Measurements from ENCODE around the gene DYNC2LI1. TPM values are rescaled to one million over a fixed set of nuclear protein-coding genes. Genes with fewer than 3 reads are reported as not detected.

The DYNC2LI1 gene
- total and polyA plus RNA-seq, 2 of the 8 experiments (the other 6 are each of a cell fraction or from before 2014, with no cell fraction given), result 3.9 to 7.6 TPM

DNA sequence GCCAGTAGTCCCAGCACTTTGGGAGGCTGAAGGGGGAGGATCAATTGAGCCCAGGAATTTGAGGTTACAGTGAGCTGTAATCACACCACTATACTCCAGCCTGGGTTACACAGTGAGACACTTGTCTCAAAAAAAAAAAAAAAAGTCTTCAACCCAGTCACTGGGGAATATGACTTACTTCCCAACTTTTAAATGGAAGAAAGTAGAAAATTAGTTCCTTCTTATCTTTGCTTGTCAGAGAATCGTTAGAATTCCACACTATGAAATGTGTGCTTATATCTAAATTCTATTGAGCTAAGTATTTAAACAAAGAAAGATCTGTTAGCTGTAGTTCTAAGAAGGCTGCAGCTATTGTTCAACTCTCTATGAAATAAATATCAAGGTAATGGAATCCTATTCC, 22.4 kb downstream of the DYNC2LI1 start:
- Histone ChIP-seq H4K8ac (ENCODE audit: extremely low read depth, insufficient read depth, low read length) (no peak overlapping the region), H3K56ac (replicated peaks; ENCODE audit: insufficient read length, low read depth, low read length) (no peak overlapping the region), H3K27me3 (replicated peaks in 1 of 4; ENCODE audit: control insufficient read depth in 3 of 4, extremely low read depth in 1 of 4, insufficient read depth in 3 of 4, low read length in 3 of 4) (no peaks in the 10 kb centered on the region), H3K9me3 (ENCODE audit: insufficient read depth in 2 of 2, low read depth in 1 of 2, low read length in 1 of 2) (no peaks in the 10 kb centered on the region), H3K18ac (ENCODE audit: extremely low read depth, low read length) (no peak overlapping the region), H3K4me2 (ENCODE audit: insufficient read depth in 1 of 2, low read depth in 2 of 2, low read length in 2 of 2) (no peak overlapping the region), H3K23ac (ENCODE audit: insufficient read length) (no peak overlapping the region), H3K79me1 (ENCODE audit: low read depth, low read length) (no peaks in the 10 kb centered on the region), H3K79me2 (ENCODE audit: control insufficient read depth in 1 of 2, insufficient read depth in 2 of 2, low read length in 2 of 2) (no peaks in the 10 kb centered on the region), H2BK15ac (ENCODE audit: low read length) (no peak overlapping the region), H3K4me3 (ENCODE audit: extremely low read depth in 1 of 4, insufficient read depth in 2 of 4, low read depth in 3 of 4, low read length in 4 of 4) (no peak overlapping the region), H4K91ac (replicated peaks; ENCODE audit: insufficient read length, low read length) (no peak overlapping the region), H4K5ac (ENCODE audit: insufficient read length, low read depth, low read length) (no peak overlapping the region), H3K14ac (ENCODE audit: insufficient read length) (no peak overlapping the region), H2BK12ac (ENCODE audit: low read depth, low read length) (no peak overlapping the region), H2AK5ac (ENCODE audit: low read depth, low read length) (no peak overlapping the region), H3K27ac (ENCODE audit: low read depth, low read length) (no peak overlapping the region), H2BK20ac (ENCODE audit: low read length) (no peak overlapping the region), H4K20me1 (replicated peaks in 1 of 2; ENCODE audit: control insufficient read depth in 1 of 2, insufficient read depth in 2 of 2, low read length in 2 of 2) (no peaks in the 10 kb centered on the region), H3K36me3 (ENCODE audit: control insufficient read depth in 2 of 4, insufficient read depth in 4 of 4, low read length in 3 of 4) (no peaks in the 10 kb centered on the region), H3K23me2 (ENCODE audit: low read depth, low read length) (no peaks in the 10 kb centered on the region), H2AFZ (ENCODE audit: low read length) (no peak overlapping the region), H3K4ac (replicated peaks; ENCODE audit: insufficient read length, low read depth, low read length) (no peak overlapping the region), H3K9ac (replicated peaks in 1 of 4; ENCODE audit: extremely low read depth in 1 of 4, low read depth in 3 of 4, low read length in 3 of 4) (no peak overlapping the region), H2BK5ac (ENCODE audit: low read depth, low read length) (no peak overlapping the region), H3K4me1 (replicated peaks in 1 of 4; ENCODE audit: control insufficient read depth in 3 of 4, insufficient read depth in 4 of 4, low read length in 3 of 4) (no peaks in the 10 kb centered on the region), H2BK120ac (replicated peaks; ENCODE audit: low read depth, low read length) (no peak overlapping the region)
- 89% methylated on average over 1 of the region's 1 CpG; no CpG with 5 or more reads in 1 of the 2 experiments for WGBS, 2 experiments (ENCODE audit: extremely low coverage in 1 of 2, insufficient coverage in 1 of 2, insufficient read length in 1 of 2, insufficient replicate concordance in 2 of 2, low coverage in 1 of 2, low lambda C conversion rate in 2 of 2, missing lambda C conversion rate in 1 of 2)
- DNase-seq (ENCODE audit: low read depth in 1 of 2, low spot score in 2 of 2) (no peak), FAIRE-seq (no peak)
- ChIA-PET CTCF (ENCODE audit: partially characterized antibody) (interaction anchor here (0.6 to 1.5 kb wide), 5 partner anchors 84 to 1901 kb away, joined by 3 read pairs; no protein-coding TSS in a partner anchor), POLR2A (ENCODE audit: partially characterized antibody) (interaction anchor here (0.7 kb wide), 1 partner anchor 9 kb away, joined by 3 read pairs; no protein-coding TSS in a partner anchor)
- TF ChIP-seq, protein P1, sequence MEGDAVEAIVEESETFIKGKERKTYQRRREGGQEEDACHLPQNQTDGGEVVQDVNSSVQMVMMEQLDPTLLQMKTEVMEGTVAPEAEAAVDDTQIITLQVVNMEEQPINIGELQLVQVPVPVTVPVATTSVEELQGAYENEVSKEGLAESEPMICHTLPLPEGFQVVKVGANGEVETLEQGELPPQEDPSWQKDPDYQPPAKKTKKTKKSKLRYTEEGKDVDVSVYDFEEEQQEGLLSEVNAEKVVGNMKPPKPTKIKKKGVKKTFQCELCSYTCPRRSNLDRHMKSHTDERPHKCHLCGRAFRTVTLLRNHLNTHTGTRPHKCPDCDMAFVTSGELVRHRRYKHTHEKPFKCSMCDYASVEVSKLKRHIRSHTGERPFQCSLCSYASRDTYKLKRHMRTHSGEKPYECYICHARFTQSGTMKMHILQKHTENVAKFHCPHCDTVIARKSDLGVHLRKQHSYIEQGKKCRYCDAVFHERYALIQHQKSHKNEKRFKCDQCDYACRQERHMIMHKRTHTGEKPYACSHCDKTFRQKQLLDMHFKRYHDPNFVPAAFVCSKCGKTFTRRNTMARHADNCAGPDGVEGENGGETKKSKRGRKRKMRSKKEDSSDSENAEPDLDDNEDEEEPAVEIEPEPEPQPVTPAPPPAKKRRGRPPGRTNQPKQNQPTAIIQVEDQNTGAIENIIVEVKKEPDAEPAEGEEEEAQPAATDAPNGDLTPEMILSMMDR (IDR thresholded peaks at IDR 0.05; ENCODE audit: control extremely low read depth in 1 of 3, insufficient read depth in 1 of 3, low read depth in 1 of 3, low read length in 3 of 3), result no peak
- no peak for TF ChIP-seq EGR1 (IDR thresholded peaks at IDR 0.05; ENCODE audit: borderline replicate concordance, low read depth, low read length)
- TF ChIP-seq SP4 (IDR thresholded peaks at IDR 0.05; ENCODE audit: low read length), result no peak
- TF ChIP-seq, protein P2, sequence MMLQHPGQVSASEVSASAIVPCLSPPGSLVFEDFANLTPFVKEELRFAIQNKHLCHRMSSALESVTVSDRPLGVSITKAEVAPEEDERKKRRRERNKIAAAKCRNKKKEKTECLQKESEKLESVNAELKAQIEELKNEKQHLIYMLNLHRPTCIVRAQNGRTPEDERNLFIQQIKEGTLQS (IDR thresholded peaks at IDR 0.05; ENCODE audit: insufficient read depth, low read depth, low read length), result no peak
- TF ChIP-seq TEAD4 (IDR thresholded peaks at IDR 0.05; ENCODE audit: low read depth, low read length), result no peak
- TF ChIP-seq, protein P3, sequence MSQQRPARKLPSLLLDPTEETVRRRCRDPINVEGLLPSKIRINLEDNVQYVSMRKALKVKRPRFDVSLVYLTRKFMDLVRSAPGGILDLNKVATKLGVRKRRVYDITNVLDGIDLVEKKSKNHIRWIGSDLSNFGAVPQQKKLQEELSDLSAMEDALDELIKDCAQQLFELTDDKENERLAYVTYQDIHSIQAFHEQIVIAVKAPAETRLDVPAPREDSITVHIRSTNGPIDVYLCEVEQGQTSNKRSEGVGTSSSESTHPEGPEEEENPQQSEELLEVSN (IDR thresholded peaks at IDR 0.05), result no peak
- no peak for TF ChIP-seq YY1 (IDR thresholded peaks at IDR 0.05; ENCODE audit: low read depth, low read length)
- no peak for TF ChIP-seq CHD1 (IDR thresholded peaks at IDR 0.05; ENCODE audit: low read depth, low read length)
- no peak for TF ChIP-seq RXRA (IDR thresholded peaks at IDR 0.05; ENCODE audit: insufficient read depth, low read depth, low read length)
